GM23338 (cell line): ENCODE data around the gene CRISPLD2. TPM values are rescaled to one million over a fixed set of nuclear protein-coding genes. Genes with fewer than 3 reads are reported as not detected.

Experiments used
- ATAC-seq: fragments of 200-7000 bp; cut with Tn5 transposase; 3 replicates; pipeline ENCODE4 v1.9.1; 2020
- DNase-seq: peaks from one replicate; pipeline ENCODE4 v3.0.0-alpha.2; 2015; ENCODE audit warnings: low spot score
- H2AFZ ChIP-seq: fragments of 200-600 bp; sonication (generic); 2 replicates; pipeline ENCODE4 v1.8.0; 2016; ENCODE audit warnings: antibody characterized with exemption, mild to moderate bottlenecking, moderate library complexity
- H3F3A ChIP-seq: fragments of 200-600 bp; sonication (generic); replicated peaks from 2 replicates; pipeline ENCODE4 v1.8.0; 2017; ENCODE audit warnings: antibody characterized with exemption, mixed run types, low read depth
- H3K27ac ChIP-seq: fragments of 200-600 bp; sonication (generic); 2 replicates; pipeline ENCODE4 v1.6.1; 2016; ENCODE audit warnings: low read depth
- H3K27me3 ChIP-seq: fragments of 200-600 bp; sonication (generic); 2 replicates; pipeline ENCODE4 v1.8.0; 2016; ENCODE audit warnings: mild to moderate bottlenecking, mixed run types, moderate library complexity; ENCODE audit not compliant: insufficient read depth
- H3K36me3 ChIP-seq: fragments of 200-600 bp; sonication (generic); 2 replicates; pipeline ENCODE4 v1.8.0; 2016; ENCODE audit warnings: mild to moderate bottlenecking; ENCODE audit not compliant: insufficient read depth
- H3K4me1 ChIP-seq: fragments of 200-600 bp; sonication (generic); 2 replicates; pipeline ENCODE4 v1.8.0; 2016; ENCODE audit warnings: mild to moderate bottlenecking, moderate library complexity; ENCODE audit not compliant: insufficient read depth
- H3K4me2 ChIP-seq: fragments of 200-600 bp; sonication (generic); 2 replicates; pipeline ENCODE4 v1.7.1; 2017; ENCODE audit warnings: mixed run types
- H3K4me3 ChIP-seq: fragments of 200-600 bp; sonication (generic); 2 replicates; pipeline ENCODE4 v1.6.1; 2016; ENCODE audit warnings: mixed run types
- H3K79me2 ChIP-seq: fragments of 200-600 bp; sonication (generic); replicated peaks from 2 replicates; pipeline ENCODE4 v1.8.0; 2017; ENCODE audit warnings: mild to moderate bottlenecking; ENCODE audit not compliant: insufficient read depth
- H3K9me2 ChIP-seq: fragments of 200-600 bp; sonication (generic); 2 replicates; pipeline ENCODE4 v1.8.0; 2017; ENCODE audit not compliant: insufficient read depth
- H4K20me1 ChIP-seq: fragments of 200-600 bp; sonication (generic); replicated peaks from 2 replicates; pipeline ENCODE4 v1.8.0; 2017; ENCODE audit warnings: mild to moderate bottlenecking; ENCODE audit not compliant: insufficient read depth
- H3K27ac Mint-ChIP-seq: 2 replicates; pipeline ENCODE4 v1.8.0; 2020; ENCODE audit warnings: inconsistent platforms, mild to moderate bottlenecking, moderate library complexity, mixed read lengths
- H3K27me3 Mint-ChIP-seq: 3 replicates; pipeline ENCODE4 v1.8.0; 2022; ENCODE audit warnings: low read depth, mild to moderate bottlenecking, moderate library complexity, mixed read lengths, inconsistent platforms; ENCODE audit not compliant: insufficient read depth, poor library complexity
- H3K36me3 Mint-ChIP-seq: 3 replicates; pipeline ENCODE4 v1.8.0; 2021; ENCODE audit warnings: low read depth, mild to moderate bottlenecking, inconsistent platforms, moderate library complexity, mixed read lengths
- H3K4me1 Mint-ChIP-seq: 3 replicates; pipeline ENCODE4 v1.8.0; 2020; ENCODE audit warnings: mild to moderate bottlenecking, inconsistent platforms, mixed read lengths
- H3K4me3 Mint-ChIP-seq: 3 replicates; pipeline ENCODE4 v1.8.0; 2021; ENCODE audit warnings: moderate library complexity, mild to moderate bottlenecking, inconsistent platforms, mixed read lengths
- H3K9me3 Mint-ChIP-seq: 3 replicates; pipeline ENCODE4 v1.8.0; 2020; ENCODE audit warnings: moderate library complexity, mild to moderate bottlenecking, inconsistent platforms, mixed read lengths
- CREB1 ChIP-seq: fragments of 250-450 bp; sonication (Bioruptor Pico); IDR thresholded peaks from 2 replicates; pipeline ENCODE4 v1.5.0; 2020; ENCODE audit warnings: low read depth, mild to moderate bottlenecking, moderate library complexity
- JUNB ChIP-seq: IDR thresholded peaks from one replicate; pipeline ENCODE4 v1.6.1; 2016; ENCODE audit warnings: antibody characterized with exemption; ENCODE audit not compliant: unreplicated experiment
- POLR2AphosphoS5 ChIP-seq: IDR thresholded peaks from 2 replicates; pipeline ENCODE4 v1.6.1; 2016; ENCODE audit warnings: antibody characterized with exemption, low read depth
- STAT1 ChIP-seq: IDR thresholded peaks from one replicate; pipeline ENCODE4 v1.6.1; 2016; ENCODE audit warnings: antibody characterized with exemption; ENCODE audit not compliant: unreplicated experiment
- ZNF114 ChIP-seq: fragments of 250-450 bp; sonication (Bioruptor Pico); IDR thresholded peaks from 2 replicates; pipeline ENCODE4 v1.5.0; 2020; ENCODE audit warnings: mild to moderate bottlenecking, moderate library complexity
- ZNF331 ChIP-seq: fragments of 250-450 bp; sonication (Bioruptor Pico); IDR thresholded peaks from 2 replicates; pipeline ENCODE4 v1.5.0; 2020; ENCODE audit warnings: low read depth, mild to moderate bottlenecking, moderate library complexity
- polyA plus RNA-seq: library from polyadenylated mRNA; unstranded; fragments of >200 nt; fragmentation: Nextera tagmentation; extraction: Ambion mirVana; gene quantifications from 2 replicates; pipeline ENCODE4 v1.2.1, GENCODE V29; 2016
- total RNA-seq: library from RNA; depleted of rRNA; stranded (reverse); fragments of >200 nt; shearing (Covaris generic); gene quantifications from 2 replicates; pipeline ENCODE4 v1.2.3, GENCODE V29; 2014
- TF ChIP-seq, protein P1 (sequence below): fragments of 250-450 bp; sonication (Bioruptor Pico); IDR thresholded peaks from 2 replicates; pipeline ENCODE4 v1.5.0; 2020; ENCODE audit warnings: mild to moderate bottlenecking, moderate library complexity
- TF ChIP-seq, protein P2 (sequence below), 2 experiments: fragments of 200-600 bp in 1 of 2; sonication (generic) in 1 of 2; conservative IDR thresholded peaks; 2 replicates each; pipeline versions ENCODE4 v1.5.1 to v1.6.1; 2016 to 2017; ENCODE audit warnings: antibody characterized with exemption in 2 of 2, low read depth in 2 of 2, mild to moderate bottlenecking in 2 of 2, moderate library complexity in 1 of 2
- TF ChIP-seq, protein P3 (sequence below): IDR thresholded peaks from 2 replicates; pipeline ENCODE4 v1.6.1; 2016; ENCODE audit warnings: antibody characterized with exemption

CRISPLD2 gene
- total and polyA plus RNA-seq, 2 experiments from 2014 or later = 2.6 to 8.3 TPM

DNA sequence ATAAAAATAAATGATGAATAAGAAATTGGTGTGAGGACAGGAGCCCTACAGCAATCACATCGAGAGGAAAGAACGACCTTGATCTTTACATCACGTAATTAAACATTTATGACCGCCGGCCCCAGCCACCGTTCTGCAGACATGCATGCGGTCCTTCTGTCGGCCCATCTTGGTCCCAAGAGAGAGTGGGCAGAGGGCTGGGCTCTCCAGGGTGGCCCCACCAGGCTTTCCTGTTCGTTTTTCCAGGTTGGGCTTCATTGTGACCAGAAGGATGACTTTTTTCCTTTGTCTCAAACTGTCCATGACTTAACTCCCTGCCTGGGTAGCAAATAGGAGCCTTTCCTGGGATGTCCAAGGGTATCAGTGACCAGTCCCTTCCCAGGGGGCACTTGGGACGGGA is 3.3 kb upstream of the CRISPLD2 start (continued):
- TF ChIP-seq, protein P1, sequence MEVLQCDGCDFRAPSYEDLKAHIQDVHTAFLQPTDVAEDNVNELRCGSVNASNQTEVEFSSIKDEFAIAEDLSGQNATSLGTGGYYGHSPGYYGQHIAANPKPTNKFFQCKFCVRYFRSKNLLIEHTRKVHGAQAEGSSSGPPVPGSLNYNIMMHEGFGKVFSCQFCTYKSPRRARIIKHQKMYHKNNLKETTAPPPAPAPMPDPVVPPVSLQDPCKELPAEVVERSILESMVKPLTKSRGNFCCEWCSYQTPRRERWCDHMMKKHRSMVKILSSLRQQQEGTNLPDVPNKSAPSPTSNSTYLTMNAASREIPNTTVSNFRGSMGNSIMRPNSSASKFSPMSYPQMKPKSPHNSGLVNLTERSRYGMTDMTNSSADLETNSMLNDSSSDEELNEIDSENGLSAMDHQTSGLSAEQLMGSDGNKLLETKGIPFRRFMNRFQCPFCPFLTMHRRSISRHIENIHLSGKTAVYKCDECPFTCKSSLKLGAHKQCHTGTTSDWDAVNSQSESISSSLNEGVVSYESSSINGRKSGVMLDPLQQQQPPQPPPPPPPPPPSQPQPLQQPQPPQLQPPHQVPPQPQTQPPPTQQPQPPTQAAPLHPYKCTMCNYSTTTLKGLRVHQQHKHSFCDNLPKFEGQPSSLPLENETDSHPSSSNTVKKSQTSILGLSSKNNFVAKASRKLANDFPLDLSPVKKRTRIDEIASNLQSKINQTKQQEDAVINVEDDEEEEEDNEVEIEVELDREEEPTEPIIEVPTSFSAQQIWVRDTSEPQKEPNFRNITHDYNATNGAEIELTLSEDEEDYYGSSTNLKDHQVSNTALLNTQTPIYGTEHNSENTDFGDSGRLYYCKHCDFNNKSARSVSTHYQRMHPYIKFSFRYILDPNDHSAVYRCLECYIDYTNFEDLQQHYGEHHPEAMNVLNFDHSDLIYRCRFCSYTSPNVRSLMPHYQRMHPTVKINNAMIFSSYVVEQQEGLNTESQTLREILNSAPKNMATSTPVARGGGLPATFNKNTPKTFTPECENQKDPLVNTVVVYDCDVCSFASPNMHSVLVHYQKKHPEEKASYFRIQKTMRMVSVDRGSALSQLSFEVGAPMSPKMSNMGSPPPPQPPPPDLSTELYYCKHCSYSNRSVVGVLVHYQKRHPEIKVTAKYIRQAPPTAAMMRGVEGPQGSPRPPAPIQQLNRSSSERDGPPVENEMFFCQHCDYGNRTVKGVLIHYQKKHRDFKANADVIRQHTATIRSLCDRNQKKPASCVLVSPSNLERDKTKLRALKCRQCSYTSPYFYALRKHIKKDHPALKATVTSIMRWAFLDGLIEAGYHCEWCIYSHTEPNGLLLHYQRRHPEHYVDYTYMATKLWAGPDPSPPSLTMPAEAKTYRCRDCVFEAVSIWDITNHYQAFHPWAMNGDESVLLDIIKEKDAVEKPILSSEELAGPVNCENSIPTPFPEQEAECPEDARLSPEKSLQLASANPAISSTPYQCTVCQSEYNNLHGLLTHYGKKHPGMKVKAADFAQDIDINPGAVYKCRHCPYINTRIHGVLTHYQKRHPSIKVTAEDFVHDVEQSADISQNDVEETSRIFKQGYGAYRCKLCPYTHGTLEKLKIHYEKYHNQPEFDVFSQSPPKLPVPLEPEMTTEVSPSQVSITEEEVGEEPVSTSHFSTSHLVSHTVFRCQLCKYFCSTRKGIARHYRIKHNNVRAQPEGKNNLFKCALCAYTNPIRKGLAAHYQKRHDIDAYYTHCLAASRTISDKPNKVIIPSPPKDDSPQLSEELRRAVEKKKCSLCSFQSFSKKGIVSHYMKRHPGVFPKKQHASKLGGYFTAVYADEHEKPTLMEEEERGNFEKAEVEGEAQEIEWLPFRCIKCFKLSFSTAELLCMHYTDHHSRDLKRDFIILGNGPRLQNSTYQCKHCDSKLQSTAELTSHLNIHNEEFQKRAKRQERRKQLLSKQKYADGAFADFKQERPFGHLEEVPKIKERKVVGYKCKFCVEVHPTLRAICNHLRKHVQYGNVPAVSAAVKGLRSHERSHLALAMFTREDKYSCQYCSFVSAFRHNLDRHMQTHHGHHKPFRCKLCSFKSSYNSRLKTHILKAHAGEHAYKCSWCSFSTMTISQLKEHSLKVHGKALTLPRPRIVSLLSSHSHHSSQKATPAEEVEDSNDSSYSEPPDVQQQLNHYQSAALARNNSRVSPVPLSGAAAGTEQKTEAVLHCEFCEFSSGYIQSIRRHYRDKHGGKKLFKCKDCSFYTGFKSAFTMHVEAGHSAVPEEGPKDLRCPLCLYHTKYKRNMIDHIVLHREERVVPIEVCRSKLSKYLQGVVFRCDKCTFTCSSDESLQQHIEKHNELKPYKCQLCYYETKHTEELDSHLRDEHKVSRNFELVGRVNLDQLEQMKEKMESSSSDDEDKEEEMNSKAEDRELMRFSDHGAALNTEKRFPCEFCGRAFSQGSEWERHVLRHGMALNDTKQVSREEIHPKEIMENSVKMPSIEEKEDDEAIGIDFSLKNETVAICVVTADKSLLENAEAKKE (CRISPR knock-in tag) = no peak
- TF ChIP-seq POLR2AphosphoS5 (no peak), STAT1 (no peak), ZNF331 (CRISPR knock-in tag) (no peak)
- TF ChIP-seq, protein P2, sequence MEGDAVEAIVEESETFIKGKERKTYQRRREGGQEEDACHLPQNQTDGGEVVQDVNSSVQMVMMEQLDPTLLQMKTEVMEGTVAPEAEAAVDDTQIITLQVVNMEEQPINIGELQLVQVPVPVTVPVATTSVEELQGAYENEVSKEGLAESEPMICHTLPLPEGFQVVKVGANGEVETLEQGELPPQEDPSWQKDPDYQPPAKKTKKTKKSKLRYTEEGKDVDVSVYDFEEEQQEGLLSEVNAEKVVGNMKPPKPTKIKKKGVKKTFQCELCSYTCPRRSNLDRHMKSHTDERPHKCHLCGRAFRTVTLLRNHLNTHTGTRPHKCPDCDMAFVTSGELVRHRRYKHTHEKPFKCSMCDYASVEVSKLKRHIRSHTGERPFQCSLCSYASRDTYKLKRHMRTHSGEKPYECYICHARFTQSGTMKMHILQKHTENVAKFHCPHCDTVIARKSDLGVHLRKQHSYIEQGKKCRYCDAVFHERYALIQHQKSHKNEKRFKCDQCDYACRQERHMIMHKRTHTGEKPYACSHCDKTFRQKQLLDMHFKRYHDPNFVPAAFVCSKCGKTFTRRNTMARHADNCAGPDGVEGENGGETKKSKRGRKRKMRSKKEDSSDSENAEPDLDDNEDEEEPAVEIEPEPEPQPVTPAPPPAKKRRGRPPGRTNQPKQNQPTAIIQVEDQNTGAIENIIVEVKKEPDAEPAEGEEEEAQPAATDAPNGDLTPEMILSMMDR (conservative IDR thresholded peaks at IDR 0.05; ENCODE audit: low read depth in 2 of 2) = no peak

DNA sequence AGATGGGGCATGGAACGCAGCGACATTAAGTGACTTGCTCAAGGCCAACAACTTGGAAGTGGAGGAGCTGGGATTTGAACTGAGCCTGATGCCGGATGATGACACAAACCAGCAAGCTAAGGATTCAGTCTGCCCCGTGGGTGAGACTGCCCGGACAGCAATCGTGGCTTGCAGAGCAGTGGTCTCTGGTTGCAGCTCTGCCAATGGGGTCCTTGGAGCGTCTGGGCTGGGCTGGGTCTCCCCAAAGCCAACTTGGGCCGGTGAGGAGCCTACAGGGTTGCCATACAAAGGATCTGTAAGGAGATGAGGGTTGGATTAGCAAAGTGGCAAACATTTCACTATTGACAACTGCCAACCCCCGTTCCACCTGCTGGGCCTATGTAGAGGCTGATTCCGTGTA is 2.6 kb upstream of the CRISPLD2 start:
- H3K27me3 Mint-ChIP-seq = peaks cover 21% of the 10 kb centered on the region
- Histone ChIP-seq H3K79me2 (no peaks in the 10 kb centered on the region), H3K27ac (no peak overlapping the region), H3K27me3 (peaks cover 26% of the 10 kb centered on the region), H2AFZ (no peak overlapping the region), H3K4me2 (no peak overlapping the region), H4K20me1 (no peaks in the 10 kb centered on the region), H3F3A (no peaks in the 10 kb centered on the region), H3K4me1 (0 out of 2 replicates have a peak, but pooled peaks cover 5% of the 10 kb centered on the region), H3K36me3 (no peaks in the 10 kb centered on the region), H3K9me2 (no peaks in the 10 kb centered on the region), H3K4me3 (no peak overlapping the region)
- no peak overlapping the region for H3K27ac Mint-ChIP-seq
- H3K9me3 Mint-ChIP-seq = no peaks in the 10 kb centered on the region; the same call in none of the 3 replicates
- no peaks in the 10 kb centered on the region; the same call in 2 of the 3 replicates for H3K36me3 Mint-ChIP-seq
- TF ChIP-seq ZNF114 (CRISPR knock-in tag) (no peak), JUNB (no peak), CREB1 (CRISPR knock-in tag) (no peak), POLR2AphosphoS5 (no peak)
- TF ChIP-seq, protein P3, sequence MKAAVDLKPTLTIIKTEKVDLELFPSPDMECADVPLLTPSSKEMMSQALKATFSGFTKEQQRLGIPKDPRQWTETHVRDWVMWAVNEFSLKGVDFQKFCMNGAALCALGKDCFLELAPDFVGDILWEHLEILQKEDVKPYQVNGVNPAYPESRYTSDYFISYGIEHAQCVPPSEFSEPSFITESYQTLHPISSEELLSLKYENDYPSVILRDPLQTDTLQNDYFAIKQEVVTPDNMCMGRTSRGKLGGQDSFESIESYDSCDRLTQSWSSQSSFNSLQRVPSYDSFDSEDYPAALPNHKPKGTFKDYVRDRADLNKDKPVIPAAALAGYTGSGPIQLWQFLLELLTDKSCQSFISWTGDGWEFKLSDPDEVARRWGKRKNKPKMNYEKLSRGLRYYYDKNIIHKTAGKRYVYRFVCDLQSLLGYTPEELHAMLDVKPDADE = no peak
- ATAC-seq = no peak
- H3K4me1 Mint-ChIP-seq = peaks cover 8% of the 10 kb centered on the region
- no peak for DNase-seq
- no peak overlapping the region for H3K4me3 Mint-ChIP-seq
